GM19324 (cell line): ENCODE data around the gene TFRC.
"Not testable (repeated sequence)": the region's sequence is repeated elsewhere in the genome, so short reads cannot be mapped to it uniquely, and the experiment has no call there.

Source experiments
- ATAC-seq: cut with Tn5 transposase; IDR thresholded peaks from one replicate; pipeline ENCODE4 v1.9.1; 2021; ENCODE audit warnings: mild to moderate bottlenecking, moderate library complexity; ENCODE audit not compliant: unreplicated experiment, low FRiP score

Gene TFRC

DNA sequence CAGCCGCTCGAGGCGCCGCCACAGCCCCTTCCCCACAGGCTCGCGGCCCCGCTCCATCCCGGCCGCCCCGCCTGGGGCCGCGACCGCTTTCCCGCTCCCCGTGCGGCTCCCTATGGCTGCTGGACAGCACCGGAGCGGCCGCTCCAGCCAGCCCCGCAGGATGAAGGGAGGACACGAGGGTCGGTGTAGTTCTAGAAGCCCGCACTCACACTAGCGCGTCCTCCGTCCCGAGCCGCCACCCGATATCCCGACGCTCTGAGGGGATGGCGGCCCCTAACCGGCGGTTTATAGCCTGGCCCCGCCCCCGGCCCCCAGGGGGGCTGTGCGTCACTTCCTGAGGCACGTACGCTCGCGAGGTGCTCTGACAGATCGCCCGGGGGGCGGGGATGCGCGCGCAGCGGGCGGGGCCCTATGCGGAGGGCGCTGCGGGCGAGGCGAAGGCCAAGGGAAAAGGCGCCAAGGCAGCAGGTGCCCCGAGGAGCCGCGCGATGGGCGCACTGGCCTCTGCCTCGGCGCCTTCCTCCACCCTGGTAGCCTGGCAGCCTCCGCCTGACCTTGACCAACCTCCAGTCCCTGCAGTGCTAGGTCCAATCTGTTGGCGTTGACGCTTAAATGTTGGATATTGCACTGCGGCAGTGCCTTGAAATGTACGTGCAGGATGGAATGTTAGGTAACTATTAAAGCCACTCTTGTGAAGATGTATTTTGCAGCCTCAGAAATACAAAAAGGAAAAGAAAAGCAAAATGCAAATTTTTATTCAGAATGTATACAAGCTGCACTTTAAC, at the start of gene TFRC:
TSS of gene TFRC (minus strand) at position 257 of the 785 bp plus-strand sequence. CDS start 4,991 bp downstream, outside the sequence.
- peak; percentile 84 for ATAC-seq

DNA sequence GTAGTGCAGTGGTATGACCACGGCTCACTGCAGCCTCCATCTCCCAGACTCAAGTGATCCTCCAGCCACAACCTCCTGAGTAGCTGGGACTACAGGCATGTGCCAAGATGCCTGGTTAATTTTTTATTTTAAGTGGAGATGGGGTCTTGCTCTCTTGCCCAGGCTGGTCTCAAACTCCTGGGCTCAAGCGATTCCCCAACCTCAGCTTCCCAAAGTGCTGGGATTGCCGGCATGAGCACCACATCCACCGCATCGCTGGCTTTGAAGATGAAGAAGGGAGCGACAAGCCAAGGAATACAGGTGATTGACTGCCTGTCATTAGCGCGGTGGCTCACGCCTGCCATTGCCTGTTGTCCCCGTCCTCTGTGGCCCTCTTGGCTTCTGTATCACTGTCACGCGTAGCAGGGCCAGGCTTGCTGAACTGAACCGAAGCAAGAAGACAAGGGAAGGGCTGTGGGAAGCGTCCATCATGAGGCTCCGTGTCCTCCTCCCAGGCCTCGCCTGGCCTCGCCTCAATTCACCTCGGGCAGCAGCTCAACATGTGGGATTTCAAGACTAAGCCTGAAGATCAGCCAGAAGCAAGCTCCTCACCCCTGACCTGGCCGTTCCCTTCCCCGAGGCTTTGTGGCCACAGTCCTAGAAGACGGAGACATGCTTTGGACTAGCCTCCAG, 46.4 kb upstream of the TFRC start:
- no peak for ATAC-seq

DNA sequence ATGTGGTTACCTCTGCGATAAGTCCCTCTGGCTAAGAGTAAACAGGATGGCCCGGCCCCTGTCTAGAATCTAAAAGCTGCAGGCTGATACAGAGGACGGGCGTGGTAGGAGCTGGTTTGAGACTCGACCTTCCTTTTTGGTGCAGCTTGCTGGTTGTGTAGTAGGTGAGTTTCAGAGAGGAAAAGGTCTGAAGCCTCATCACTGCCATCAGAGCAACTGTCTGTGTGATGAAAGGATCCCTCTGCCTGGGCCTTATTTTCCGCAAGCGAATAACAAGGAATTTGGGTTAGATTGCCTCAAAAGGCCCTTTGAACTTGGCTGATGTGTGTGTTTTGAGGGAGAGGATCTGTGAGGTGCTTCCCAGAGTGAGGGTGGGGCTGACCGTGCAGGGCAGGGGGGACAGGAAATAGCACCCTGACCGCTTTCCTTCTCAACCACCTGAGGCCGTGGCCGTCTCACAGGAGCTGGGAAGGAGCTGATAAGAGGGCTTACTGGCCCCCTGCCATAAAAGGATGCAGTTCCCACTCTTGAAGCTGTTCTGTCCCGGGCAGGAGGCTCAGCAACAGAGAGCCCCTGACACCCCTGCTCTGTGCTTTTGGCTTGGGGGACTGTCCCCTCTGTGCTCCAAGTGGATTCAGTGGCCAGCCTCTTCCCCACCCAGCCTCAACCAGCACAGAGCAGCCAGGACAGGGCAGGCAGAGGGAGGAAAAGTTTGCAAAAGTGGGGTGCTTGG, 45.6 kb upstream of the TFRC start:
- ATAC-seq: no peak

DNA sequence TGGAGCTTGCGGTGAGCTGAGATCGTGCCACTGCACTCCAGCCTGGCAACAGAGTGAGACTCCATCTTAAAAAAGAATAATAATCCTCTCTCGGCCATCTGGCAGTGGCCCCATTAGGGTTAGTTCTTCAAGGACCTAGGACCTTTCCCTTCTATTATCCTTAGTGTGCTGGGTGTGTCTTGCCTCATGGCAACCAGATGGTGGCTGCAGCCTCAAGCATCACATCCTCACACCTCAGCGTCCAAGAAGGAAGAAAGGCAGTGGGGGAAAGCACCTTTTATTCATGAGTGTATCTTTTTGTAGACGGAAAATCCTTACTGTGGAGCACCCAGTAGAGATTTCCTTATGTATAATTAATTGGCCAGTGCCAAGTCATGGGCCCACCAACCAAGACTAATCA, 42.7 kb upstream of the TFRC start:
- no peak for ATAC-seq

DNA sequence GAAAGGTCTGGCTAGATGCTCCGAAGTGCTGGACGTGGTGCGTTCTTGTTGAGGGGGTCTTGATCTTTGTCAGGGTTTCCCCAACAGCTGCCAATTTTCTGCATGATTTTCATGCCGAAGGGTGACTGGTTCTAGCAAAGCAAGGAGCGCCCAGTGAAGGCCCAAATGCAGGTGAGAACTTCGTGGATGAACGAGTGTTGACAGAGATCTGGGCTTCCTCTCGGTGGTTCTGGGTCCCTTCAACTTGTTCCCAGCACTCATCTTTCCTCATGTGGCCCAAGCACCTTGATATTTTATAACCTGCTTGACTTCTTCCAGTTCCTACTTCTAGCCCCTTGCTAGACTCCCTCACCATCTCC, 40.8 kb upstream of the TFRC start:
- ATAC-seq: no peak

DNA sequence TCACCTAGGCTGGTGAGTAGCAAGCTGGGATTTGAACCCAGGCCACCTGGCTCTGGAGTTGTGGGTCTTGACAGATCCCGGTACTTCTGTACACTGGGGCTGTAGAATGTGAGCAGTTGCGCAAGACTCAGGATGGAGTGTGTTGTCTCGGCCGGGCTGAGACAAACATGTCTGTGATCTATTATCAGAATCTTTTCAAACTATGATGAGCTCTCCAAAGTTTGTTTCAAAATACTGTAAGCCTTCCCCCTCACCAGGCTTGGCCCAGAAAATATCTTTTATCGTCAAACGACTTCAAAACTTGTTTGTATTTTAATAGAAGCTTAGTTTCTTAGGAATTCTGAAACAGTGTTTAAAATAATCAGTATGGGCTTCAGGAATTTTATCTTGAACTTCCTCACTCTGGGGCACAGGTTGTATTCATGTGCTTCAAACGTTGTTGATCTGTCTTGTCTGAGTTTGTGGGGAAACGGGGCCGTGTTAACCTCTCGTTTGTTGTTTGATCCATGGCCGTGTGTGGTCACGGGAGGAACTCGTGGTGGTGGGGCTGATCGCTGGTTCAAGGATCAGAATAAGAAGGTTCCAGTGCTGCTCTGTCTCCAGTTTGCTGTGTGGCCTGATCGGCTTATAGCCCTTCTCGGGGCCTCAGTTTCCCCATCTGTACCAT, 40.3 kb upstream of the TFRC start:
- ATAC-seq: no peak

DNA sequence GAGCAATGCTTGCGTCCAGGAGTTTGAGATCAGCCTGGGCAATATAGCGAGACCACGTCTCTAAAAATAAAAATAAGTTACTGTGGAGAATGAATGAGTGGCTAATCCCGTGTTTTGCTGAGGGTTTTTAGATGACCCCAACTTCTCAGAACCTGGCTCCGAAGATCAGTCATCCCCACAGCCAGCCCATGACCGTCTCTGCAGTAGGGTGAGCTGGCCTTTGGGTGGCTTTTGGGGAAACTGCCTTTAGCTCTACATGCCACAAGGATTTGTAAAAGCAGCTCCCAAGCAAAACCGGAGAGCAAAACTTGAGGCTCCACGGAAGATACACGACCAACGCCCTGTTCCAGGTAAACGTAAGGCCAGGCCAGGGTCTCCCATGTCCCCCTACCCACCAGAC, 39.2 kb upstream of the TFRC start:
- no peak for ATAC-seq

DNA sequence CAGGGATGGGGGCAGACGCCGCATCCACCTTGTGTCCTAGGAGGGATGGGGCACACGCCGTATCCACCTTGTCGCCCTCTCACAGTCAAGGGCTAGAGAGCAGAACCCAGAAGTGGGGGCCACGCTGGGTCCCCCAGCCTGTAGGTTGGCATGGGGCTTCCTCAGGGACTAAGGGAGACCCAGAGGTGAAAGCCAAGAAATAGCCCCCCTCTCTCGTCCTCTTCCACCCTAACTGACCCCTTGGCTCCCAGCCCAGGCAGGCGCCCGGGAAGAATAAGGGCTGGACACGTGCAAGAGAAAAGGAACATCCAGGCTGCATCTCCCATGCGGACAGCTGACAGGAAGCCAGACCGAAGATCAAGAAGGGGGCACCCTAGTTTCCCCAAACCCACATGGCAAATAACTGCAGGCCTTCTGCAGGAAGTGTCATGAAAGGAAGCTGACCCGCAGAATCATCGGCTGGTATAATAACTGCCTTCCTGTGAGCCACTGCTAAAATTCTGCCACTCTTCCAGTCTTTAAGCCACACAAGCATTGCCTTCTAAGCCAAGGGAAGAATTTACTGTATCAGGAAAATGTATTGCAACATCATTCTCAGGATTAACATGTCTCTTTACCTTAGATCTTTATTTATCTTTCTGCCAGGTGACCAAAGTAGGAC, 38.5 kb upstream of the TFRC start:
- ATAC-seq: no peak

DNA sequence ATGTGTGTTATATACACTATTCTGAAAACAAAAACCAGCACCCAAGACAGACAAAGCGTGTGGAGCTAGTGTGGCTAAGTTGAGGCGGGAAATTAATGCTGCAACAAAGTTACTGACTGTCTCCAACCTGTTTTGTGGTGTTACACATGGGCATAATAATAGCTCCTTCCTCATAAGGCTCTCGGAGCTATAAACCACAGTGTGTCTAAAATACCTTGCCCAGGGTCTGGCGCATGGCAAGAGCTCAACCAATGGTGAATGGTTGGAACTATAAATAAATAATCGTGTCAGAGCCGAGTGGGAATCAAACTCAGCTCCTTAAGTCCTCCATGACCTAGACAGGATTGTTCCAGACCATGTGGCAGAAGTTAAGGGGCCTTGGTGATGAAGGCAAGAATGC, 35.9 kb upstream of the TFRC start:
- no peak for ATAC-seq

DNA sequence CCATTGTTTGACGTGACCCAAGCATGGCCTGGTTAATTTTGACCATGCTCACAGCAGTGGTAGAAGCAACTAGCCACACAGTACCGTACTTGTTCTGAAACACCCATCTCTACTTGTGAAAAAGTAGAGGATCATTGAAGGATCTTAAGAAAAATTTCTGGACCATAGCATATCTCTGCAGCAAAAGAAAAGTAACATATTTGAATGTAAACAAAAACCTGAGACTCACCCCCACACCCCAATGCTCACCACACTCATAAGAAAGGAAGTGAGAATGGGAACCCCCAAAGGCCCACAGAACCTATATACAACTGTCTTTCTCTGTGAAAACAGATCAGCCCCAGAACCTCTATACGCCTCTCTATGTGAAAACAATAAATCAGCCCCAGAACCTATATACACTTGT, 33.8 kb upstream of the TFRC start:
- peak; percentile 56 for ATAC-seq

DNA sequence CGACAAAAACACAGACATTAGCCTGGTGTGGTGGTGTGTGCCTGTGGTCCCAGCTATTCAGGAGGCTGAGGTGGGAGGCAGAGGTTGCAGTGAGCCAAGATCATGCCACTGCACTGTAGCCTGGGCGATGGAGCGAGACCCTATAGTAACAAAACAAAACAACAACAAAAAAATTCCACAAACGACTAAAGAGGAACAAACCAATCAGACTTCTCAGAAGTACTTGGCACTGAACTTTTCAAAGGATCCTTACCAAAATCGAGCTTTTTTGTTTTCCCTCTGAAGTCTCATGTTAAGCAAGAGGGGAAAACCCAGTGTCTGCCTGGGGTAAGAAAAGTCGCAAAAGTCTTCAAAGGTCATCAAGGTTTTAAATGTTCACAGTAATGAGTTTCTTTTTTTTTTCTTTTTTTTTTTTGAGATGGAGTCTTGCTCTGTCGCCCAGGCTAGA, 30.1 kb upstream of the TFRC start:
- no peak for ATAC-seq

DNA sequence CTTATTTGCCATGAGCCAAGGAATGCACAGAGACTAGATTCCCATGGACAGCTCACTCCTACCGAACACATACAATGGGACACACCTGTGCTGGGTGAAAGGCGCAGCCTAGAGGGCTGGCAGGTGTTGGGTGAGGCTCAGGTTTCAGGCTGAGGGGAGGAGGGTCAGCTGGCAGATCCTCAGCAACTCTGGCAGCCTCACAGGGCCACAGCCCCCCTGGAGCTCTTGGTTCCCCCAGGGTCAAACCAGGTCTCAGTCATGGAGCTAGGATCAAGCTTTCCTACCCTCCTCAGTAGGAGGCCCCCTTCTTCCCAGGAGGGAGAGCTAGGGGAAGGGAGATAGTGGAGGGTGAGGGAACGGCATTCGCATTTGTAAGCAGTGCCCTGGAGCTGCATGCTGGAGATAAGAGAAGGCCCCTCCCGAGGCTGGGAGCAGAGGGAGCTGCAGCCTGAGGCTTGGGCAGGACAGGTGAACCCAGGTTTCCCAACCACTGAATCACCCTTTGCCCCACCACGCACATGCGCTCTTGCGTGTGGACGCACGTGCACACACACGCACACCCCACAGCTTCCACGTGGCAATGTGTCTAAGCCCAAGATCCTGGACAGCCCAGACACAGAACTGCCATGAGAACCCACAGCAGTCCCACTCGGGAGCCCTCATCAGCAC, 26.3 kb upstream of the TFRC start:
- ATAC-seq: no peak

DNA sequence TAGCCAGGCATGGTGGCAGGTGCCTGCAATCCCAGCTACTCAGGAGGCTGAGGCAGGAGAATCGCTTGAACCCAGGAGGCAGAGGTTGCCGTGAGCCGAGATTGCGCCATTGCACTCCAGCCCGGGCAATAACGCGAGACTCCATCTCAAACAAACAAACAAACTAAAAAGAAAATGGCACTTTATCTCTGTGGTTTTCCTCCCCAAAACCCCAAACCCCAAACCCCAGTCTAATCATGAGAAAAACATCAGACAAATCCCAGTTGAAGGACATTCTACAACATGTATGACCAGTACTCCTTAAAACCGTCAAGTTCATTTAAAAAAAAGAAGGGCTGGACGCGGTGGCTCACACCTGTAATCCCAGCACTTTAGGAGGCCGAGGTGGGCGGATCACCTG, 22.8 kb upstream of the TFRC start:
- not testable (repeated sequence) for ATAC-seq

DNA sequence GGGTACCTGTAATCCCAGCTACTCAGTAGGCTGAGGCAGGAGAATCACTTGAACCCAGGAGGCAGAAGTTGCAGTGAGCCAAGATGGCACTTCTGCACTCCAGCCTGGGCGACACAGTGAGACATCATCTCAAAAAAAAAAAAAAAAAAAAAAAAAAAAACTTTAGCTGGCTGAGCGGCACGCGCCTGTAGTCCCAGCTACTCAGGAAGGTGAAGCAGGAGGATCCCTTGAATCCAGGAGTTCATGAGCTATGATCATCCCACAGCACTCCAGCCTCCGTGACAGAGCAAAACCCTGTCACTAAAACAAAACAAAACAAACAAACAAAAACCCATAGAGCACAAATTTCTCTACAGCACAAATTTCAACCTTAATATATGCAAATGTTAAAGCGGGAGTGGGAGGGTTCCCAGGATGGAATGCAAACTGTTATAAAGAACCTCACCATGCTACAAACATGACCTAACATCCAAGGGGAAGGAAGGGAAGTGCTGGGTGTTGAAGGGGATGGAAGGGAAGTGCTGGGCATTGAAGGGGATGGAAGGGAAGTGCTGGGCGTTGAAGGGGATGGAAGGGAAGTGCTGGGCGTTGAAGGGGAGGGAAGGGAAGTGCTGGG, 16.6 kb upstream of the TFRC start:
- not testable (repeated sequence) for ATAC-seq

DNA sequence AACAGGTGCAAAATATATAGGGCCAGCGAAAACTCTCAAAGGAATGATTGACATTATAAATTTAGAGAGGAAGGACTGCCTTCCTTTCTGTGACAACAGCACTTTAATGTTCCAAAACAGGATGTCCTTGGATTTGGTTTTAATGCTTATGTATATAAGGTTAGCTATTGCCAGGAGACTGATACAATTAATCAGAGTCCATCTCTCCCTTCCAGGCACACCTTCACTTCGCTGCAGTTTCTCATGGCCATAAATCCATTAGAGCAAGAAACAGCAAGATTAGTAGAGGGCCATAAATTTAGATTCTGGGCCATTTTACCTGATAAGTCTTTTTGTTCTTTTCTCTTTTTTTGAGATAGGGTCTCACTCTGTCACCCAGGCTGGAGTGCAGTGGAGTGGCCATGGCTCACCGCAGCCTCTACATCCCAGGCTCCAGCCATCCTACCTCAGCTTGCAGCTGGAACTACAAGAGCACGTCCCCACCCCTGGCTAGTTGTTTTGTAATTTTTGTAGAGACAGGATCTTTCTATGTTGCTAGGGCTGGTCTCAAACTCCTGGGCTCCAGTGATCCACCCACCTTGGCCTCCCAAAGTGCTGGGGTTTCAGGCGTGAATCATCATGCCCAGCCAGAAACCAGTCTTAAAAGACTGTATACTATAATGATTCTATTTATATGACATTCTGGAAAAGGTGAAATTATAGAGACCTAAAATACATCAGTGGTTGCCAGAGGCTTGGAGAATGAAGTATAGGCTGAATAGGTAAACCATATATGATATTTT, 15.7 kb upstream of the TFRC start:
- no peak for ATAC-seq

DNA sequence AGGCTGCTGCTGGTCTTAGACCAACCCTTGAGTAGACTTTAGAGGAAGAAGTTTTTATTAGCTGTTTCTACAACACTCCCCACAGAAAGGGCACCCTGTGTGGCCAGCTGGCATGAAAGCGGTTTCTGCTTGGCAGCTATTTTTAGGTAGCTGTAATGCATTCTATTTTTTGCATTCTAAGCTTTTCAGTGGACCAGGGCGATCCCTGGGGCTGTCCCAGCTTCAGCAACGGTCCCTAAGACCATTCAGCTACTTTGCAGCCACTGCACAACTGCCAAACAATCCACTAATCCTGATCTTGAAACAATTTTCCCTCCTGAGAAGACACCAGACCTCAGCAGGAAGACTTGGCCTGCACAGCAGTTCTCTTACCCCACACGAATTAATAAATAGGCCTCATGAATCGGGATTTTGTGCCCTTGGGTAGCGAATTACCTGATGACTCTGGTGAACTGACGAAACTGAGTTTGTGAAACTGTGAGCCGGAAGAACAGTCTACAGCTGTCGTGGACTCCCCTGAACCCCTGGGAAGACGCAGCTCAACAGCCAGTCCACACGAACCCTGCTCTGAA, 14.6 kb upstream of the TFRC start:
- peak; percentile 86 for ATAC-seq

DNA sequence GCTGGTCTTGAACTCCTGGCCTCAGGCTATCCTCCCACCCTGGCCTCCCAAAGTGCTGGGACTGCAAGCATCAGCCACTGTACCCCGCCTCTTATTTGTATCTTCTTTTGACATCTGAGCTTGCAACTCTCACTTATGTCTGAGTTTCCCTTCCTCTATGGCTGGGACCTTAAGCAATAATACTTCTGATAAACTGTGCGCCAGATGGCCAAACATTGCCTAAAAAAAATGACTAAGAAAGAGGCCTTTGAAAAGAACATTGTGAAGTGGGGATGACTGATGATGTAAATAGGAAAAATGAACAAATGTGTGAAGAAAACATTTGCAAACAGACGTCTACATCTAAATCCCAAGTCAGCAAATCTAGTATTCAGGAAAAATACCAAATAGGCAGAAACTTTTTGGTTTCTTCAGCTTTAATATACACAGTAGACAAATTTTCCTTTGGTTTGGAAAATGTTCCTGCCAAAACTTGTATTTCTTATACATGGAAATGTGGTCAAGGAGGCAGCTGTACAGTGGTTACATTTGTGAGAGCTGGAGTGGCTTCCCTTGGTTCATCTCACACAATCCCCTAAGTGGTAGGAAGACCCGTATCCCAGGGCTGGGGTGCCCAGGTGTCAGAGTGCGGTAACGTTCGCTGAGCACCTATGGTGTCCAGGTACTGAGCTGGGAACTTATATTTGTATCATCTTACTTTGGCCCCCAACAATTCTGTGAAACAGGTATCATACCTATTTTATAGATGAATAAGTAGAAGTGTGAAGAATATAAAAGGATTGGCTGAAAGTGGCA, 11.6 kb upstream of the TFRC start:
- no peak for ATAC-seq

DNA sequence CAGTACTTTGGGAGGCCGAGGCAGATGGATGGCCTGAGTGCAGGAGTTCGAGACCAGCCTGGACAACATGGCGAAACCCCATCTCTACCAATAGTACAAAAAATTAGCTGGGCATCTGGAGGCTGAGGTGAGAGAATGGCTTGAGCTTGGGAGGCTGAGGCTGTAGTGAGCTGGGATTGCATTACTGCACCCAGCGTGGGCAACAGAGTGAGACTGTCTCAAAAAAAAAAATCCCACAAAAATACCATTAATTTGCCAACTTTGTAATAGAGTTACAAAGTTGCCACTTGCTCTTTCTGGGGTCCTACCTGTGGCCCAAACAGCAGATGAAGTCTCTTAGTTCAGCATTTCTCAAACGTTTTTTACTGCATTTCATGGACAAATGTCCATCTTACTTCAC, 6.0 kb upstream of the TFRC start:
- no peak for ATAC-seq
